Measurements from ENCODE around the gene TRRAP. TPM values are rescaled to one million over a fixed set of nuclear protein-coding genes. Genes with fewer than 3 reads are reported as not detected.

The TRRAP gene
- total and polyA plus RNA-seq, 2 of the 8 experiments (the other 6 are each of a cell fraction or from before 2014, with no cell fraction given), result 21.7 to 48.6 TPM

DNA sequence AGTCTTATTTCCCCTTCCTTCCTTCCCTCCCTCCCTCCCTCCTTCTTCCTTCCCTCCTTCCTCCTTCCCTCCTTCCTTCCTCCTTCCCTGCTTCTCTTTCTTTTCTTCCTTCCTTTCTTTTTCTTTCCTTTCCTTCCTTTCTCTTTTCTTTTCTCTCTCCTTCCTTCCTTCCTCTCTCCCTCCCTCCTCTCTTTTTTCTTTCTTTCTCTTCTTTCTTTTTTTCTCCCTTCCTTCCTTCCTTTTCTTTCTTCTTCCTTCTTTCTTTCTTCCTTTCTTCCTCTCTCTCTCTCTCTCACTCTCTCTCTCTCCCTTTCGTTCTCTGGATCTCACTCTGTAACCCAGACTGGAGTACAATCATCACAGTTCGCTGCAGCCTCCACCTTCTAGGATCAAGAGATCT, 14.7 kb upstream of the TRRAP start:
- no peak for FAIRE-seq
- H4K91ac ChIP-seq (replicated peaks; ENCODE audit: insufficient read length, low read length), result no peak overlapping the region
- no peak for DNase-seq (ENCODE audit: low read depth in 1 of 2, low spot score in 2 of 2)
- H2BK120ac ChIP-seq (replicated peaks; ENCODE audit: low read depth, low read length), result no peak overlapping the region
- H3K23me2 ChIP-seq (ENCODE audit: low read depth, low read length), result no peaks in the 10 kb centered on the region
- H3K9me3 ChIP-seq (ENCODE audit: insufficient read depth in 2 of 2, low read depth in 1 of 2, low read length in 1 of 2), result no peaks in the 10 kb centered on the region
- no peak overlapping the region for H3K56ac ChIP-seq (replicated peaks; ENCODE audit: insufficient read length, low read depth, low read length)
- ChIA-PET CTCF (ENCODE audit: partially characterized antibody) (interaction anchor here (0.7 to 2.6 kb wide), 4 partner anchors 27 to 200 kb away, joined by 3 to 6 read pairs (median 3); no protein-coding TSS in a partner anchor), POLR2A (ENCODE audit: partially characterized antibody) (no interaction called here)
- H3K36me3 ChIP-seq (ENCODE audit: control insufficient read depth in 2 of 4, insufficient read depth in 4 of 4, low read length in 3 of 4), result no peaks in the 10 kb centered on the region
- H2AK5ac ChIP-seq (ENCODE audit: low read depth, low read length), result no peak overlapping the region
- no peak overlapping the region for H3K4me3 ChIP-seq (ENCODE audit: extremely low read depth in 1 of 4, insufficient read depth in 2 of 4, low read depth in 3 of 4, low read length in 4 of 4)
- no peaks in the 10 kb centered on the region for H3K79me2 ChIP-seq (ENCODE audit: control insufficient read depth in 1 of 2, insufficient read depth in 2 of 2, low read length in 2 of 2)
- no peak overlapping the region for H3K14ac ChIP-seq (ENCODE audit: insufficient read length)
- WGBS, 2 experiments (ENCODE audit: extremely low coverage in 1 of 2, insufficient coverage in 1 of 2, insufficient read length in 1 of 2, insufficient replicate concordance in 2 of 2, low coverage in 1 of 2, low lambda C conversion rate in 2 of 2, missing lambda C conversion rate in 1 of 2), result 93% methylated on average over 2 of the region's 2 CpGs; no CpG with 5 or more reads in 1 of the 2 experiments
- no peak overlapping the region for H3K9ac ChIP-seq (replicated peaks in 1 of 4; ENCODE audit: extremely low read depth in 1 of 4, low read depth in 3 of 4, low read length in 3 of 4)
- H3K4ac ChIP-seq (replicated peaks; ENCODE audit: insufficient read length, low read depth, low read length), result no peak overlapping the region
- no peak overlapping the region for H4K5ac ChIP-seq (ENCODE audit: insufficient read length, low read depth, low read length)
- no peaks in the 10 kb centered on the region for H3K79me1 ChIP-seq (ENCODE audit: low read depth, low read length)
- no peak overlapping the region for H3K23ac ChIP-seq (ENCODE audit: insufficient read length)
- no peak overlapping the region for H2BK12ac ChIP-seq (ENCODE audit: low read depth, low read length)
- peaks cover 0 to 6% (median 5%) of the 10 kb centered on the region in 4 experiments; a peak in 5 of 7 replicates for H3K27me3 ChIP-seq (replicated peaks in 1 of 4; ENCODE audit: control insufficient read depth in 3 of 4, extremely low read depth in 1 of 4, insufficient read depth in 3 of 4, low read length in 3 of 4)
- no peak overlapping the region for H2BK20ac ChIP-seq (ENCODE audit: low read length)
- no peak overlapping the region for H3K4me2 ChIP-seq (ENCODE audit: insufficient read depth in 1 of 2, low read depth in 2 of 2, low read length in 2 of 2)
- H2BK5ac ChIP-seq (ENCODE audit: low read depth, low read length), result no peak overlapping the region
- no peak overlapping the region for H4K8ac ChIP-seq (ENCODE audit: extremely low read depth, insufficient read depth, low read length)
- H4K20me1 ChIP-seq (replicated peaks in 1 of 2; ENCODE audit: control insufficient read depth in 1 of 2, insufficient read depth in 2 of 2, low read length in 2 of 2), result no peaks in the 10 kb centered on the region
- no peak overlapping the region for H3K18ac ChIP-seq (ENCODE audit: extremely low read depth, low read length)
- H3K4me1 ChIP-seq (replicated peaks in 1 of 4; ENCODE audit: control insufficient read depth in 3 of 4, insufficient read depth in 4 of 4, low read length in 3 of 4), result peaks cover 0 to 8% (median 3%) of the 10 kb centered on the region in 4 experiments; a peak in 4 of 7 replicates
- no peak overlapping the region for H2BK15ac ChIP-seq (ENCODE audit: low read length)
- H3K27ac ChIP-seq (ENCODE audit: low read depth, low read length), result no peak overlapping the region
- H2AFZ ChIP-seq (ENCODE audit: low read length), result no peak overlapping the region
- TF ChIP-seq SP4 (IDR thresholded peaks at IDR 0.05; ENCODE audit: low read length), result no peak
- no peak for TF ChIP-seq HDAC6 (IDR thresholded peaks at IDR 0.05; ENCODE audit: low read depth, low read length)
- TF ChIP-seq SIN3A (conservative IDR thresholded peaks at IDR 0.05 in 1 of 2, IDR thresholded peaks at IDR 0.05 in 1 of 2; ENCODE audit: low read depth in 1 of 2, low read length in 2 of 2), result no peak
- no peak for TF ChIP-seq POLR2A (IDR thresholded peaks at IDR 0.05; ENCODE audit: control extremely low read depth in 1 of 2, low read depth in 2 of 2, low read length in 2 of 2)
- no peak for TF ChIP-seq KDM1A (IDR thresholded peaks at IDR 0.05; ENCODE audit: borderline replicate concordance, low read length)
- no peak for TF ChIP-seq EZH2 (IDR thresholded peaks at IDR 0.05; ENCODE audit: low read depth, low read length, severe bottlenecking)

All from H1 (cell line).